OCI-LY3 (cell line): ENCODE measurements around the gene CCIN.

Source experiments
- CTCF ChIP-seq: fragments of 200-600, 300-600 bp; sonication (generic); IDR thresholded peaks from 2 replicates; pipeline ENCODE4 v1.5.1; 2014; ENCODE audit warnings: antibody characterized with exemption, low read length, low read depth
- EZH2phosphoT487 ChIP-seq: fragments of 200-600 bp; shearing (Covaris generic); IDR thresholded peaks from 2 replicates; pipeline ENCODE4 v1.6.1; 2018; ENCODE audit warnings: antibody characterized with exemption, mixed run types, low read depth

GRCh38 chr9:36147441-36148175 is 21.6 kb upstream of the CCIN start:
- TF ChIP-seq CTCF, result no peak
- TF ChIP-seq EZH2phosphoT487, result no peak
